Chondrocyte (in vitro differentiated cells): ENCODE results near the gene SLC47A2. TPM values are rescaled to one million over a fixed set of nuclear protein-coding genes. Genes with fewer than 3 reads are reported as not detected.

Experiments used
- DNase-seq: peaks from one replicate; pipeline ENCODE4 v3.0.0; 2021; ENCODE audit warnings: mixed read lengths, low spot score
- H3K27ac Mint-ChIP-seq: one replicate; pipeline ENCODE4 v1.8.0; 2021; ENCODE audit warnings: mild to moderate bottlenecking, moderate library complexity, mixed read lengths; ENCODE audit not compliant: unreplicated experiment
- H3K27me3 Mint-ChIP-seq: 2 replicates; pipeline ENCODE4 v1.8.0; 2021; ENCODE audit warnings: low read depth, mixed read lengths
- H3K36me3 Mint-ChIP-seq: 2 replicates; pipeline ENCODE4 v1.8.0; 2021; ENCODE audit warnings: low read depth, mixed read lengths
- H3K4me1 Mint-ChIP-seq: 2 replicates; pipeline ENCODE4 v1.8.0; 2021; ENCODE audit warnings: low read depth, mild to moderate bottlenecking, mixed read lengths
- H3K4me3 Mint-ChIP-seq: one replicate; pipeline ENCODE4 v1.8.0; 2021; ENCODE audit warnings: mild to moderate bottlenecking, moderate library complexity, mixed read lengths; ENCODE audit not compliant: unreplicated experiment
- H3K9me3 Mint-ChIP-seq: 2 replicates; pipeline ENCODE4 v1.8.0; 2021; ENCODE audit warnings: low read depth, mixed read lengths
- total RNA-seq: library from RNA; stranded (reverse); gene quantifications from 3 replicates; pipeline ENCODE4 v1.2.1, GENCODE V29; 2021
- TF ChIP-seq, protein P1 (sequence below): fragments of 200-600 bp; sonication (generic); IDR thresholded peaks from 2 replicates; pipeline ENCODE4 v1.5.0; 2021; ENCODE audit warnings: antibody characterized with exemption, mild to moderate bottlenecking, moderate library complexity

Gene SLC47A2
- total RNA-seq, 1 donor from 2014 or later: not detected

DNA sequence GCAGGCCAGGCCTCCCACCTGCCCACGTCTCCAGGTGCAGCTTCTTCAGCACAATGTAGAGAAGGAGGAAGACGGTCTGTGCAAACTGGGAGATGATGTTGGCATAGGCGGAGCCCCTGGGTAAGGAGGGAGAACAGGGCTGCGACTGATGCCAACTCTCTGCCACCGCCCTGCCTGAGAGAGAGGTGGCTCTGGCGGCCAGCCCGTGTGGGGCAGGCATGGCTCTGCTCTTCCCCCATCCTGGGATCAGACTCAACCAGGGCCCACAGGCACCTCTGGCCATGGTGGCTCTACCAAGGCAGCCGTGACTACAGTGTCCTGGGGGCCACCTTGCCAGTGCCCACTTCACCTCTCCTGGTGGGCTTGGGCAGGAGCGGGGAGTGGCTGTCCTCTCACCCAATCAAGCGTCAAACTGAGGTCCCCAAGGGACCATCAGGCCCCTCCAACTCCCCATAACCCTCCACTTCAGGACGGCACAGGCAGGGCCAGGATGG is 8.6 kb downstream of the SLC47A2 start:
- Mint-ChIP-seq H3K9me3 (no peaks in the 10 kb centered on the region), H3K36me3 (no peaks in the 10 kb centered on the region), H3K4me1 (peaks cover 11% of the 10 kb centered on the region), H3K4me3 (no peak overlapping the region), H3K27me3 (no peaks in the 10 kb centered on the region), H3K27ac (no peak overlapping the region)
- TF ChIP-seq, protein P1, sequence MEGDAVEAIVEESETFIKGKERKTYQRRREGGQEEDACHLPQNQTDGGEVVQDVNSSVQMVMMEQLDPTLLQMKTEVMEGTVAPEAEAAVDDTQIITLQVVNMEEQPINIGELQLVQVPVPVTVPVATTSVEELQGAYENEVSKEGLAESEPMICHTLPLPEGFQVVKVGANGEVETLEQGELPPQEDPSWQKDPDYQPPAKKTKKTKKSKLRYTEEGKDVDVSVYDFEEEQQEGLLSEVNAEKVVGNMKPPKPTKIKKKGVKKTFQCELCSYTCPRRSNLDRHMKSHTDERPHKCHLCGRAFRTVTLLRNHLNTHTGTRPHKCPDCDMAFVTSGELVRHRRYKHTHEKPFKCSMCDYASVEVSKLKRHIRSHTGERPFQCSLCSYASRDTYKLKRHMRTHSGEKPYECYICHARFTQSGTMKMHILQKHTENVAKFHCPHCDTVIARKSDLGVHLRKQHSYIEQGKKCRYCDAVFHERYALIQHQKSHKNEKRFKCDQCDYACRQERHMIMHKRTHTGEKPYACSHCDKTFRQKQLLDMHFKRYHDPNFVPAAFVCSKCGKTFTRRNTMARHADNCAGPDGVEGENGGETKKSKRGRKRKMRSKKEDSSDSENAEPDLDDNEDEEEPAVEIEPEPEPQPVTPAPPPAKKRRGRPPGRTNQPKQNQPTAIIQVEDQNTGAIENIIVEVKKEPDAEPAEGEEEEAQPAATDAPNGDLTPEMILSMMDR: no peak
- DNase-seq: no peak

DNA sequence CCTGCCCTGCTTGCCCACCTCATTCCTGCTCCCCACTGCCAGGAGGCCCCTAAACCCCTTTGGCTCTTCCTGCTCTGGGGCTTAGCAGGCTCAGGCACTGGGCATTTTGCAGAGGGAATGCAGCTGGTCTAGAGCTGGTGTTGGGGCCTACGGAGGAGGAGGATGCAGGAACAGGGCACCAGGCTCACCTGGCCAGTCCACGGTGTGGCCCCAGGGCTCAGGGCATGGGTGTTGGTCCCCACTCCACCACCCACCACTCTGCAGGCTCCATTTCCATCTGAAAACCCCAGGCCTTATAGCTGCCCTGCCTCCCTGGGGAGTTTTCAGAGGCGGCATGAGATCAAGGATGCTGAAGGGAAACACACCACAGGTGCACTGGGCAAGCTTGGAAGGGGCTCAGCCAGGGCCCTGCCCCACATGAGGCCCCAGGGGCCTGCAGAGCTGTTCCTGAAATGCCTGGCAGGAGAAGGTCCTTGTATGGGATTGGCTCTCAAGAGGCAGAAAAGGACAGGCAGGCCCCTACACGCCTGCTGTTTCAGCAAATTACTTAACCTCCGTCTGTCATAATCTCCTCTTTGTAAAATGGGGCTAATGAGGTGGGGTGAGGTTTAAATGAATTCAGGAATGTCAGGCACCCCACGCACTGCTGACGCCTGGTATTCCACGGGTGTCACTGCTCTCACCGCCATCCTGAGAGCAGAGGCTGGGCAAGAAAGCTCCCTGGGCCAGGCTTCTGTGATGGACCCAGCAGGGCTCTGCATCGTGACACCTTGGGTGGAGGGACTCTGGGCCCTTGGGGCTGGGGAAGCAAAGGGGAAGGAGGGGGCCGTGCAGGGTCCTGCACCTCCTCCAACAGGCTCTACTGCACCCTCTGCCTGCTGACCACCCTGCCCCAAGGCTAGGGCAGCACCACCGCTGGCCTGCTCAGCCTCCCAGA is 9.3 kb downstream of the SLC47A2 start:
- Mint-ChIP-seq H3K4me1 (peaks cover 11% of the 10 kb centered on the region), H3K27ac (no peak overlapping the region), H3K27me3 (no peaks in the 10 kb centered on the region), H3K36me3 (no peaks in the 10 kb centered on the region), H3K4me3 (no peak overlapping the region), H3K9me3 (no peaks in the 10 kb centered on the region)
- no peak for DNase-seq
- TF ChIP-seq, protein P1: no peak

DNA sequence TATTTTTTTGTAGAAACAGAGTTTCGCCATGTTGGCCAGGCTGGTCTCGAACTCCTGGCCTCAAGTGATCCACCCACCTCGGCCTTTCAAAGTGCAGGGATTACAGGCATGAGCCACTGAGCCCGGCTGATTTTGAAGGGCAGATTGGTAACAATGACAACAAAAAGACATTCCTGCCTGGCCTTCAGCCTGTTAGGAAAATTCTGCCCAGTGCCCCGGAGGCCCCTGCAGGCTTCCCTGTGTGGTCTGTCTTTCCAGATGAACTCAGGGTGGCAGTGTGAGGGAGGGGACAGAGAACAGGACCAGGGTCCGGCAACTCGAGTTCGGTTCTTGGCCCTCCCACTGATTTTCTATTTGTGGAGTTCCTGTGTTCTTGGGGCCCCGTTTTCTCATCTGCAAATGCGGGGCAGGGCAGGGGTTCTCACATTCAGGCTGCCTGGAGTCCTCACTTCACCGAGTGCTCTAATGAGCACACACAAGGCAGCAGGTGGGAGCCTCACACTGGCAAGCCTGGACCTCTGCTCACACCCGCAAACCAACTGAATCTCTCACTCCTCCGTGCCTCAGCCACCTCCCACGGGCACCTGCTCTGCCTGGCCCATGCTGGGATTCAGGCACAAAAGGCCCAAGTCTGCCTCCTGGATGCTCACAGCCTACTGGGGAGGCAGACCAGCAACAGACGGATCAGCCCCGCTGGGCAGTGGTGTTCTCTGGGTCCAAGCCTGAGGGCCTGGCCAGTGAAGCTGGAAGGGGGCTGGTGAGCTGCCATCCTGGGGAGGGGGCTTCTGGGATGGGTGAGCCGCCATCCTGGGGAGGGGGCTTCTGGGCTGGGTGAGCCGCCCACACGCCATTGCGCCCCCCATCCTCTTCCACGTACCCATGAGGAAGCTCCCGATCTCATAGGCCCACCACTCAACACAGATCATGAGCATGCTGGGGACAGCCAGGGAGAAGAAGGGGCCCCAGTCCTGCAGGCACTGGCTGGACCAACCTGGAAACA is 10.3 kb downstream of the SLC47A2 start:
- H3K36me3 Mint-ChIP-seq: no peaks in the 10 kb centered on the region
- H3K27me3 Mint-ChIP-seq: no peaks in the 10 kb centered on the region
- TF ChIP-seq, protein P1: no peak
- H3K27ac Mint-ChIP-seq: no peak overlapping the region
- H3K4me3 Mint-ChIP-seq: no peak overlapping the region
- peaks cover 11% of the 10 kb centered on the region for H3K4me1 Mint-ChIP-seq
- DNase-seq: no peak
- H3K9me3 Mint-ChIP-seq: no peaks in the 10 kb centered on the region

DNA sequence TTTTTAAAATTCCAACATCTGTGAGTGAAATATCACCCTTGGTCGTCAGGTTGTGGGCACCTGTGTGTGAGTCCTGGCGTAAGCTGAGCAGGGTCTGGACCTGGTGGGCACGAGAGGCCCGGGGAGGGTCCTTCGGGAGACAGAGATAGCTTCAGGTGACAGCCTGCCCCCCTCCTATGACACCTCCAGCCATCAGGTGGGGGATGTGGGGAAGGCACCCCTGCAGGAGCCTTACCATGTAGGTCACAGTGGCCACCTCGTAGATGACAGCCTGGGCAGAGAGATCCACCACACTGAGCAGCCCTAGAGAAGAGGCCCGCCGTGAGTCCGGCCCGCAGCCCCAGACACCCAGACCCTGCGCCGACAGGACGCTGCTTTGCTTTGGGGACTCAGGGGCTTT is 11.2 kb downstream of the SLC47A2 start:
- Mint-ChIP-seq H3K9me3 (no peaks in the 10 kb centered on the region), H3K27me3 (no peaks in the 10 kb centered on the region), H3K27ac (no peak overlapping the region), H3K4me1 (peaks cover 11% of the 10 kb centered on the region), H3K36me3 (no peaks in the 10 kb centered on the region), H3K4me3 (no peak overlapping the region)
- no peak for DNase-seq
- TF ChIP-seq, protein P1: no peak
